SIG-M5 treated with dmso at 0.1 percent for 504 hours (cell line): ENCODE data around the gene SNTG2.

Experiments used
- DNase-seq: peaks from one replicate; lab custom pipeline; 2025; ENCODE audit not compliant: unreplicated experiment; lab: John Stamatoyannopoulos, UW

SNTG2 gene

DNA sequence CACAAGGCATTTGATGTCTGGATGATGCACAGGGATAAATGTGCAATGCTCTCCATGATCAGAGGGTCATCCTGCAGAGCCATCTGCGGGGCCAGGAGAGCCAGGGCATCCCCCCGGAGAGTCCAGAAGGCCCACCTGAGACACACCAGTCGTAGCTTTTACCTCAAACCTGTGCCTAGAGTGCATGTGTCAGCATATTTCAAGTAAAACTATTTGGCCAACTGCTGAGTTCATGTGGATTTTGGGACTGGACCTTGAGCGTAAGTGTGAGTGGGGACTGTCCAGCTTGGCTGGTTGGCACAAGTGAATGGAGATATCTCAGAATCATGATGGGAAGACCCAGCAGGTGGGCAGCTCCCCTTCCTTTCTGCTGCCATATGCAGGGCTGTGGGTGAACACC lies 314.8 kb downstream of the SNTG2 start:
- no peak for DNase-seq

DNA sequence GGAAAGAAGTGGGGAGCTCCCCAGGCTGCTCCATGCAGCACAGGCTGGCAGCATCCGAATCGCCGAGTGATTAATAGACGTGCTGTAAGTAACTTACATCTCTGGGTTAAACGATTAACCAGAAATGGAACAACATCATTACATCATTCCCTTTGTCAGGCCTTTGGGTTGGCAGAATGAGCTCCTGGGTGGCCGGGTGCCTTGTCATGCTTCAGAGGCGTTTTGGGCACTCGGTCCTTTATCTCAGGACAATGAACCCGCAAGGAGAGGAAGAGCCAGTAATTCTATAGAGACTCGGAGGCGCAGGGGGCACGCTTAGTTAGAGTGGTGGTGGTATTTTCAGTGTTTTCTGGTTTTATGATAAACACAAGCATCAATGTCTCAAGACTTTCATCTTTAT lies 315.7 kb downstream of the SNTG2 start:
- DNase-seq, result no peak

DNA sequence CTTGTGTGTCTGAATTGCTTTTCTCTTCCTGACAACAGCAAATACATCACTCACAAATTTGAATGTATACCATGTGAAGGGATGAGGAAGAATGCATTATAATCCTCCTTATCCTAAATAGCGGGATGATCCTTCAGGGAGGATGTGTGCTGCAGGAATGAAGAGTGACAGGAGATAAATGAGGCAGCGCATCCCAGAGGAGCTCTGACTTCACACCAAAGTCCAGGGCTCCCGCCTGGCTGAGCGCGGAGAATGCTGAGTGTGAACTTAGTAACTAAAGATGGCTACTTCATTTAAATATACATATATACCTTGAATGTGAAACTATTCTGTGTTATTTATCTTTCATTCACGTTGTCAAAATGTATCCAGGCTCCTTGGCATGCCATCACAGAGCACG lies 317.4 kb downstream of the SNTG2 start:
- no peak for DNase-seq

DNA sequence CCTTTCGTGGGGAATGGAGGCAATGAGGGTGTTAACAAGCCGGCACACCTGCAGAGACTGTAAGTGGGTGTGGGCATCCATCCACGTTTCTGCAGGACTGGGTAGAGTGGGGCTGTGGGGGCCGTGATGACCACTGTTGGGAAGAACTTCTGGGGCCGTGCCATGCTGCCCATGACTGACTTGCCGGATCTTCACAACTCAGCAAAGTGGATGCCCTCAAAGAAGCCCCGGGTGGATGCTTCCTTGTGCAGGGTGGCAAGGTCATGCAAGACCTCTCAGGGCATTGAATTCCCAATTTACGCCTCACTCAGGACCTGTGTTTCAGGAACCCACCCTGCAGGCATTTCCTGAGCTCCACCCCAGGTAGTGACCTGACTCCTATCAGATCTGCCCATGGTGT lies 319.2 kb downstream of the SNTG2 start:
- no peak for DNase-seq

DNA sequence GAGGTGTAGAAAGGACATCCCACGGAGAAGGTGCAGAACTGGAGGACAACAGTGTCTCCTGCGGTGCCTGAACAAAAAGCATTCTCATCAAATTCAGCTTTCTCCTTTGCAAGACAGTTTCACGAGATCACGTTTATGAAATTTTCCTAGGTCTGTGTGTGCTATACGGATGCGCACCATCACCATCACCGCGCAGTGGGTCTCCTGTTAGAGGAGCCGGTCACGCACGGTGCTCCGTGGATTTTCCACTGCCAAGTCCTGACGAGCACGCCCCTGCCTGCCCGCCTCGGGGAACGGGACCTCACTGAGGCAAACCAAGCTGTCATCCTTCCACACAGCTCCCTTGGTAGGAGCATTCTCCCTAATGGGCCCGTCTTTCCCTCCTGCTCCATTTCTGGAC lies 322.2 kb downstream of the SNTG2 start:
- DNase-seq, result no peak

DNA sequence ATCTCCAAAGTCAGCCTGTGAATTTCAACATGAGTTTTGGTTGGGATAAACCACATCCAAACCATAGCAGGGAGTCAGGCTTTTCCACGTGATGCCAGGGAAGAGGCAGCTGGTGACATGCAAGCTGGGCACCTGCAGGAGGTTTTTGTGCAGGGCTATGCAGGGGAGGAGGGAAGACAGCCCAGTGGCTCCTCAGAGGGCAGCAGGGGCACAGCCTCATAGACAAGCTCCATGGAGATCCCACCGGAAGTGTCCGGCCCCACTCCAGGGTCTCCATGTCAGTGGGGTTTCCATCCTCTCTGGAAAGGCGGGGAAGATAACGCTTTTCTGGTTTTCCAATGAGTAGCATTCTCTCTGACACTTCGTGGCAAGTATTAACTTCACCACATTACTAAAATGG lies 327.0 kb downstream of the SNTG2 start:
- DNase-seq, result no peak

DNA sequence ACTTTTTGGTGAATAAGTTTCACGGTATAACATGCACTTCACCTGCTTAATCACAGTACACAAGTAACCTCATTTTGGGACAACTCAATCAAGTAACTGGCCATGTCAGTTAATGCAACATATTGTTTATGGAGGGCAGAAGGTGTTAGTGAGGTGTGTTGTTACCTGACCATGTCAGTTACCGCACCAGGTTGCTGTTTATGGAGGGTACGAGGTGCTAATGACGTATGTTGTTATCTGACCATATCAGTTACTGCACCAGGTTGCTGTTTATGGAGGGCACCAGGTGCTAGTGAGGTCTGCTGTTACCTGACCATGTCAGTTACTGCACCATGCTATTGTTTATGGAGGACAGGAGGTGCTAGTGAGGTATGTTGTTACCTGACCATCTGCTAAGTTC lies 327.5 kb downstream of the SNTG2 start:
- DNase-seq, result no peak

DNA sequence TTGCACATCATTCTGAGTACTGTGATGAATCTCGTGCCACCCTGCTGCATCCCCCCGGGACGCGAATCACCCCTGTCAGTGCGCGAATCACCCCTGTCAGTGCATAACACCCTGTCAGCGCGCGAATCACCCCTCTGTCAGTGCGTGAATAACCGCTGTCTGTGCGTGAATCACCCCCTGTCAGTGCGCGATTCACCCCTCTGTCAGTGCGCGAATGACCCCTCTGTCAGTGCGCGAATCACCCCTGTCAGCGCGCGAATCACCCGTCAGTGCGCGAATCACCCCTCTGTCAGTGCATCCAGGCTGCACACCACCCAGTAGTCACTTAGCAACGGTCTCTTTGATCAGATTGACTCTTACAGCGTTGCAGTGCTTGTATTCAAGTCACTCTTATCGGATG lies 328.2 kb downstream of the SNTG2 start:
- DNase-seq, result no peak

DNA sequence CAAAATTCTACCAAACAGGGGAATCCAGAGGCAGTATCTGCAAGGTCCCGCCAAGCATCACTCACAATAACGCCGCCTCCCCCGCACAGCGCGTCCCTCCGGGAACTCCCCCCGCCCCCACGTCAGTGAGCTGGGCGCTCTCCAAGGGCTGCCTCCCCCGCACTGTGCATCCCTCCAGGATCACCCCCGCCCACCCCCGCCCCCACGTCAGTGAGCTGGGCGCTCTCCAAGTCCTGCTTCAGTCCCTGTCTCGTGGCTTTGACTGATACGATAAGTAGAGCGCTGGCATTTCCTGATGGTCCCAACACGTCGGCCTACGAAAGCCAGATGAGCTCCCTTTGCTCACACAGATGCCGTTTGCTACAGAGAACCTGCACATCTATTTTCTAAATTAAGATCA lies 331.9 kb downstream of the SNTG2 start:
- no peak for DNase-seq

DNA sequence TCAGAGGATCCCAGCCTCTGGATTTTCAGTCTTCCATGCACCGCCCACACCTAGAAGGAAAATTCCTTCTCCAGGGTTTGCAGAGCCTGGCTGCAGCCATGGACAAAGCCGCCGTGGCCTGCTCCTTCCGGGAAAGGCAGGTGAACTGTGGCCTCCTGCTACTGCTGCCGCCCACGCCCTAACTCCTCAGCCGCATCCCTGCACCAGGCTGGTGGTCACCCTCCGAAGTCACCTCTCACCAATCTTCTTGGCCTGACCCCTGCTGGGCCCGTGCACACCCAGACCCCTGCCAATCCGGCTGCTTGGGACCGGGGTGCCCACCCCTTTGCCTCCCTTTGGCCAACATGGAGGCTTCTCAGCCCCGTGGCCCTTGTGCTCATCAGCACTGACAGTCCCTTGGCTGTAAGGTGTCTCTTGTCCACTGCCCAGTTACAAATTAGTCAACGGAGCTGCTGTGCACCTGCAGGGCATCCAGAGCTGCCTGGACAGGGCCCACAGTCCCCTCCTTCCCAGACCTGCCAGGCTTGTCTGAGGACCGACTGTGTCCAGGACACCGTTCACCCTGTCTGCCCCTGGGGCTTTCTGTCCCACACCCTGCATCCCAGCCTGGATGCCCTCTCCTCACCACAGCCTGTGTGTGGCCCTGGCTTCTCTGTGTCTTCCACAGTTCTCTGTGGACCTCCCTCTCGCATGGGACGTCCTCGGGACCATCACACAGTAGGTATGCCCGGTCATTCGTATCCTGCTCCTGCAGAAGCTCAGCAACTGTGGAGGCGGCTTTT lies 332.6 kb downstream of the SNTG2 start:
- no peak for DNase-seq

DNA sequence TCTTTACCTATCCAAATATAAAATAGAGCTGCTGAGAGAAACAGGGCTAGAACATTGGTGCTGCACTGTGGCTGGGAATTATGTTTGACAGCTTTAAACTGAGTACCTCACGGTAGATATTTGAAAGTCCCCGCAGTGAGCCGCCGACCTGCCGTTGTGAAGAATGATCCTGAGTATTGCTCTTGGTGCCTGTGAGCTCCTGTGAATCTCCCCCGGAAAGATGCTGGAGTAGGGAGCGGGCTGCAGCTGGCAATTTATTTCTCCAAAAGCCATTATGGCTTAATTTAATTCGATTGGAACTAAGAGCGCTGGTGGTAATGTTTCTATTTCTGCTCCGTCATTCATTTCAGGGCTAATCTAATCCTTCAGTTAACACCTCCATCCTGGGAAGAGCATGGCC lies 333.2 kb downstream of the SNTG2 start:
- no peak for DNase-seq

DNA sequence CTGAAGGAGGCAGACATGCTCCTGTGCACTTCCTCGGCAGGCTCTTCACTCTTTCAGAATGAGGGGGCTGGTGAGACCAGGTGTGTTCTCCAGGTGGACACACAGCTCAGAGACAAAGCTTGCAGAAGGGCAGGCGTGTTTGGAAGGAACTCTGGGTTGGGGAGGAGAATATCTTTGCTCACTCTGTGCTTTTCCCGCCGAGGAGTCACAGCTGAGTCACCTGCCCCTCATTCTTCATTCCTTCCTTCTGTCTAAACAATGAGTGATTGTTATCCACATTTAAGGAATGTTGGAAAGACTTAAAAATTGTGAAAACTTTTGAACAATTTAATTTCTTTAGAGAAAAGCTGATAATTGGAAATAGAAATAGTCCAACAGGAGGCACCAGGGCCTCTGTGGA lies 336.3 kb downstream of the SNTG2 start:
- no peak for DNase-seq

DNA sequence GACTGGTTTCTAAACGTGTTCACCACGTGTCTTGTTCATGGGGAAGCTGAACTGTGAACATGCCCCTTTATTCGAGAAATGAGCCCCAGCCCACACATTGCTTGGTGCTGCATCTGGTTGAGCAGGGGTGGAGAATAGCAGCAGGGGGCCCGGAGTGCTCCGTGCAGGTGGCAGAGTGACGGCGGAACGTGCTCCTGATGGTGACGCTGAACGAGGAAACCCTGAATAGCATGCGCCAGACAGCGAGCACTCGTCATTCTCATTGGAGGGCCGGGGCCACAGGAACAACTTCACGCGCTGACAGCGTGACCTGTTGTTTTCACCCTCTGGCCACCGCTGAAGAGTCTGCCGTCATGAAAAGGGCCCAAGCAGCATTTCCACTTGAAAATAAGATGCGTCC lies 336.8 kb downstream of the SNTG2 start:
- no peak for DNase-seq

DNA sequence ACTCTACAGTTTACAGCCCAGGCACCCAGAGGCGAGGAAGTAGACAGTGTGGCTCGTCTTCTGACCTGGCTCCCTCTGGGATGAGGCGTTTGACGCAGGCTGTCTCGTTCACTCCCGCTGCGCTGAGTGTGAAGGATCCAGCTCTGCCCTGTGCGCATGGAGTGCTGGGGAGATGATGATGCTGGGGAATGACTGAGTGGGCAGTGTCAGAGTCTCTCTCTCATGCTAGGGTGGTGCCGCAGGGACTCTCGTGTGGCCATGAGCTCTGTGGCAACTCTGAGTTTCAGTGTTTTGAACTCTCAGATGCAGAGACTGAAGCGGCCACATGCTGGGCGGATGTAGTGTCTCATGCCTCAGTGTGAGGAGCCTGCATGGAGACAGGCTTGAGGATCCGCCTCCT lies 344.3 kb downstream of the SNTG2 start:
- no peak for DNase-seq

DNA sequence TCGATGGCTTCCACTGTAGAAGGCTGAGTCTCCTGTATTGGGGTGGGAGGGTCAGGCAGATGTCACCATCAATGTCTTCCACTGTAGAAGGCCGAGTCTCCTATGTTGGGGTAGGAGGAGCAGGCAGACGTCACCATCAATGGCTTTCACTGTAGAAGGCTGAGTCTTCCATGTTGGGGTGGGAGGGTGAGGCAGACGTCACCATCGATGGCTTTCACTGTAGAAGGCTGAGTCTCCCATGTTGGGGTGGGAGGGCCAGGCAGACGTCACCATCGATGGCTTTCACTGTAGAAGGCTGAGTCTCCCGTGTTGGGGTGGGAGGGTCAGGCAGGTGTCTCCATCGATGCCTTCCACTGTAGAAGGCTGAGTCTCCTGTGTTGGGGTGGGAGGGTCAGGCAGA lies 345.1 kb downstream of the SNTG2 start:
- DNase-seq, result no peak

DNA sequence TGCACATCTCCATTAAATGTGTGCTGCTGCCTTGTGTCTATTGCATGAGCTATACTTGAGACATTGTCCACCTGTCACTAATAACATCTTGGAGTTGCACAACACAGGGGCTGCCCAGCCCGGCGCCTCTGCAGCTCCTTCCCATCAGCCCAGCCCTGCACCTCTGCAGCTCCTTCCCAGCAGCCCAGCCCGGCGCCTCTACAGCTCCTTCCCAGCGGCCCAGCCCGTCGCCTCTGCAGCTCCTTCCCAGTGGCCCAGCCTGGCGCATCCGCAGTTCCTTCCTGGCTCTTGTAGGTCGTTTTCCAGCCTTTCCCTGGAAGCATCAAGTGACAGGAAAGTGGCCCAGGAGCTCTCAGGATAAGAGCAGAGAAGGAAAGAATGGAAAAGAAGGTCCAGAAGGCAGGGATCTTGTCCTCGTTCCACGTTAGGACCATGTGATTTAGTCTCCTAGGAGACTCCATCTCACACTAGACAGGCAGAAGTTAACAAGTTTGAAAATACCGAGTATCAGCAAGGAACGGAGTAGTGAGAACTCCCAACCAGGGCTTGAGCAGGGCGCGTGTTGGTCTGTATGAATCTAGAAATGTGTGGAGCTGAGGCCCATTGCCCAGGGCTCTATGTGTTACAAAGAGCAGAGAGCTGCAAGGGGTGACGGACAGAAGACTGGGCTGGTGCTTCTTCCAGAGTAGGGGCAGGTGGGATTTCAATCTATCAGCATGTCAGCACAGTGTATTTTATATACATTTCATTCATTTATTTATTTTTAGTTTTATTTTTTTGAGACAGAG lies 346.9 kb downstream of the SNTG2 start:
- no peak for DNase-seq

DNA sequence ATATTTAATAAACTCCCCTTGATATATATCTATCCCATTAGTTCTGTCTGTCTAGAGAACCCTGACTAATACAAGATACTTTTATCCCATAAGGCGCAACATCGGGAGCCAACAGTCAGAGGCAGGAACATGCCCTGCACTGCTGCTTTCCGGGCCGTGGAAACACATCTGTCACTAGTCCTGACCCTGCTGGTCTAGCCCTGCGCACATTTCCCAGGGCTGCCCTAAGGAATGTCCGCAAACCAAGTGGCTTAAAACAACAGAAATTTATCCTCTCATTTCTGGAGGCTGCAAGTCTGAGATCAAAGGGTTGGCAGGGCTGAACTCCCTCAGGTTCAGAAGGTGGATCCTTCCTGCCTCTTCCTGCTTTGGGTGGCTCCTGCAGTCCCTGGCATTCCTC lies 348.4 kb downstream of the SNTG2 start:
- DNase-seq, result no peak

DNA sequence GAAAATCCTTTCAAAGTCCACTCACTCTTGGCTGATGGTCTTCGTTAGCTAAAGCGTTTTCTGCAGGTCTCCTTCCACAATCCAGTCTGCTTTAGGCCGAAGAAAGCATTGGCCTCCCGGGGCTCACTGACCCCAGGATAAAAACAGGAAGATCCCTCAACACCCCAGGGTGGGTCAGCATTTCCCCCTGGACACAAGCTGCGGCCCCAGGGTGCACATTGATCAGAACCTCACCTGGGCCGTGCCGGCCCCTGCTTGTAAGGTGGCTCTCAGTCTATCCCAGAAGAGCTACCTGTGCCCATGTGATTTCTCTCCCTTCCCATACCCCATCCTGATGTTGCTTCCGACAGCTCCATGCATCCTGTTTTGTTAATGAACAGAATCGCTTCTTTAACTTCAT lies 349.6 kb downstream of the SNTG2 start:
- no peak for DNase-seq

DNA sequence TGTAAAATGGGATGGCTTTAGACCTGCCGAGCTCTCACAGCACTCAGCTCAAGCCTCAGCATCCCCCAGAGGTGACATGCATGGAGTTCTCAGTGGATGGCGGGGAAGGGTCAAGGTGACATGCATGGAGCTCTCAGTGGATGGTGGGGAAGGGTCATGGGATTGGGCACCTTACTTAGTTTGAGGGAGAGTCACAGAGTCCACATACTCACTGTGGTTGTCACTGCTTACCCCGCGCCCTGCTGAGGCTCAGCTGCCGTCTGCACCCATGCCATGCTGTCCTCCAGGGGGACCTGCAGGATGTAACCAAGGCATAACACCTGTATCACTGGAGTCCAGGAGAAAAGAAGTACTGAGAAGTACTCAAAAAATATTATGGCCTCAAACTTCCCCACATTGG lies 350.4 kb downstream of the SNTG2 start:
- DNase-seq, result no peak

DNA sequence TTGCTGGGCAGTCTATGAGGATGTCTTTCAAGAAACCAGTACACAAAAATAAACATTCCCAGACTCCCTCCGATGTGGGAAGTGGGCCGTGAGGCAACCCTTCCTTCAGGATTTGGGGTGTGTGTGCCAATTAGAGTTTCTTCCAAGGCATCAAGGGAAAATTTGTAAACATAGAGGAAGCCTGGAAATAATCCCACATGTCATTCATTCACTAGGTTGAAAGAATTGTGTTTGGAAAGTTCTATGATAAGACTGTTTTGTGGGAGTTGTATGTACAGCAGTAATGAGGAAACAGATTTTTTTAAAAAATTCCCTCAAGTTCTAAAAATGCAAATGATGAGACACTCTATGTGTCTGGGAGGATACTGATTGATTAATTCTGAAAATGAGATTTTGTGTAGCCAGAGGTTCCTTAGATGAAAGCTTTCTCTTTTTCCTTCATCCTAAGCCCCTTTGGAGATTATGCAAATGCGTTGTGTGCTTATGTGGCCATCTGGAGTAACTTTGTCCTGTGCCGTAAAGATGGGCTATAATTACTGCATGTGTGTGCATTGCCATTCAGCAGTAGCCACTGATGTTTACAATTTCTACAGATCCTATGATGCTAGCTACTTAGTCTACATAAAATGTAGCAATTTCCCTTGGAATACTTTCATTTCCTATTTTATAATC lies 354.8 kb downstream of the SNTG2 start:
- no peak for DNase-seq

DNA sequence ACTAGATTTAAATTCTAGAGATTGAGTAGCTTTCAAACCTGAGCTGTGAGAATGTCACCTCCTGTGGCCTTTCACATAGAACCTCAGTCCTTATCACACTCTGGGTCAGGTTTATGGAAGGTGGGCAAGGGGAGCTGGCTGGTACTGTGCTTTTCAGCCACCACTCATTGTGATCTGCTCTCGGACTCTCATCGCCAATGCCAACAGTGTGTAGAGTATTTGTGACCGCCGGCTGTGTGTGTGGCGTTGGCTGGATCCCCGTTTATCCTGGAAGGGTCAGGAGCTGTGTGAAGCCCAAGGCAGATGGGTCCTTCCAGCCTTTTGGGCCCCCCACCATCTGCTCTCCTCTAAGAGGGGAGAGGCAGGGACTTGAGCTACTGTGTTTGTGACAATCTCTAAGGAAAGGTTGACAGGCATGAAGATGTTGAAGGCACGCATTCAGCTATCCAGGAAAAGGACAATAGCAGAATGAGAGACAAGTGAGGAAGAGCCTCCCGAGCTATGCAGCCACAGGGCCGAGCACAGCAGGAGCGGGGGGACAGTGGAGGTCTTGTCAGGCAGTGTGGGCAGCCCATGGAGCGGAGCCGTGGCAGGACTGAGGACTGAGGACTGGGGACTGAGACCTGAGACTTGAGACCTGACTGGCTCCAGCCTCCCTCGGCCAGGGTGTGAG lies 355.5 kb downstream of the SNTG2 start:
- DNase-seq, result no peak
